Muscle layer of duodenum (tissue), 2 donors: ENCODE measurements around the gene FBN1.

ENCODE experiments used
- H3K27ac ChIP-seq: one replicate; pipeline ENCODE4 v1.7.0; 2013; ENCODE audit warnings: mild to moderate bottlenecking, low read length
- H3K27me3 ChIP-seq: one replicate; pipeline ENCODE4 v1.7.0; 2013; ENCODE audit warnings: low read depth, mild to moderate bottlenecking, control low read depth, low read length
- H3K36me3 ChIP-seq, 2 donors: one replicate each; pipeline ENCODE4 v1.7.0; 2013; ENCODE audit warnings: low read length in 2 of 2, control low read depth in 1 of 2, mild to moderate bottlenecking in 1 of 2; ENCODE audit not compliant: insufficient read depth in 2 of 2, control insufficient read depth in 1 of 2
- H3K4me1 ChIP-seq, 2 donors: one replicate each; pipeline ENCODE4 v1.7.0; 2013; ENCODE audit warnings: low read length in 2 of 2, mild to moderate bottlenecking in 2 of 2, control low read depth in 1 of 2, moderate library complexity in 1 of 2; ENCODE audit not compliant: insufficient read depth in 2 of 2, control insufficient read depth in 1 of 2
- H3K4me3 ChIP-seq, 2 donors: one replicate each; pipeline ENCODE4 v1.7.0; 2013; ENCODE audit warnings: low read length in 2 of 2, low read depth in 1 of 2, mild to moderate bottlenecking in 1 of 2
- H3K9me3 ChIP-seq, 2 donors: one replicate each; pipeline ENCODE4 v1.7.0; 2013; ENCODE audit warnings: low read length in 2 of 2, control low read depth in 1 of 2, mild to moderate bottlenecking in 1 of 2; ENCODE audit not compliant: control insufficient read depth in 1 of 2
- donor health status: healthy.

FBN1 gene

GRCh38 chr15:48645558-48646330, at the start of gene FBN1:
Gene FBN1, minus strand, starts transcription at chr15:48645709. Its CDS starts 940 bp downstream, at chr15:48644769.
- no peaks in the 10 kb centered on the region for H3K36me3 ChIP-seq
- H3K27ac ChIP-seq: peak within 1 kb of the TSS; percentile 85
- H3K9me3 ChIP-seq: no peaks in the 10 kb centered on the region
- H3K4me3 ChIP-seq: peak within 1 kb of the TSS; percentile 77 to 94
- no peaks in the 10 kb centered on the region for H3K27me3 ChIP-seq
- peaks cover 0 to 21% of the 10 kb centered on the region in 2 donors for H3K4me1 ChIP-seq

- Histone ChIP-seq H3K4me3 (no peak overlapping the region), H3K27ac (no peak overlapping the region), H3K36me3 (no peaks in the 10 kb centered on the region), H3K9me3 (peaks cover 0 to under 1% of the 10 kb centered on the region in 2 donors), H3K4me1 (no peaks in the 10 kb centered on the region), H3K27me3 (no peaks in the 10 kb centered on the region)
These were observed 48.0 kb upstream of the FBN1 start for GRCh38 chr15:48693484-48693883.

GRCh38 chr15:48688493-48688892, 43.0 kb upstream of the FBN1 start:
- H3K4me3 ChIP-seq: no peak overlapping the region
- no peaks in the 10 kb centered on the region for H3K4me1 ChIP-seq
- peaks cover 0 to 4% of the 10 kb centered on the region in 2 donors for H3K9me3 ChIP-seq
- H3K27ac ChIP-seq: no peak overlapping the region
- H3K27me3 ChIP-seq: no peaks in the 10 kb centered on the region
- H3K36me3 ChIP-seq: no peaks in the 10 kb centered on the region

- Histone ChIP-seq H3K27me3 (no peaks in the 10 kb centered on the region), H3K36me3 (no peaks in the 10 kb centered on the region), H3K9me3 (peaks cover 0 to 4% of the 10 kb centered on the region in 2 donors), H3K27ac (no peak overlapping the region), H3K4me1 (no peaks in the 10 kb centered on the region), H3K4me3 (no peak overlapping the region)
These were observed 38.7 kb upstream of the FBN1 start for GRCh38 chr15:48683991-48684765.

GRCh38 chr15:48682942-48683651, 37.6 kb upstream of the FBN1 start:
- H3K27ac ChIP-seq: no peak overlapping the region
- H3K4me3 ChIP-seq: no peak overlapping the region
- H3K27me3 ChIP-seq: no peaks in the 10 kb centered on the region
- H3K36me3 ChIP-seq: no peaks in the 10 kb centered on the region
- H3K9me3 ChIP-seq: no peaks in the 10 kb centered on the region
- no peaks in the 10 kb centered on the region for H3K4me1 ChIP-seq

GRCh38 chr15:48681353-48681752, 35.8 kb upstream of the FBN1 start:
- H3K27me3 ChIP-seq: no peaks in the 10 kb centered on the region
- H3K9me3 ChIP-seq: no peaks in the 10 kb centered on the region
- H3K4me3 ChIP-seq: no peak overlapping the region
- H3K27ac ChIP-seq: no peak overlapping the region
- H3K36me3 ChIP-seq: no peaks in the 10 kb centered on the region
- no peaks in the 10 kb centered on the region for H3K4me1 ChIP-seq

GRCh38 chr15:48680841-48681240, 35.3 kb upstream of the FBN1 start:
- no peaks in the 10 kb centered on the region for H3K36me3 ChIP-seq
- H3K9me3 ChIP-seq: no peaks in the 10 kb centered on the region
- no peak overlapping the region for H3K4me3 ChIP-seq
- H3K27ac ChIP-seq: no peak overlapping the region
- no peaks in the 10 kb centered on the region for H3K27me3 ChIP-seq
- H3K4me1 ChIP-seq: no peaks in the 10 kb centered on the region

- Histone ChIP-seq H3K27me3 (no peaks in the 10 kb centered on the region), H3K4me3 (no peak overlapping the region), H3K36me3 (no peaks in the 10 kb centered on the region), H3K27ac (no peak overlapping the region), H3K4me1 (no peaks in the 10 kb centered on the region), H3K9me3 (no peaks in the 10 kb centered on the region)
These were observed 34.4 kb upstream of the FBN1 start for GRCh38 chr15:48679952-48680351.

GRCh38 chr15:48678851-48679250, 33.3 kb upstream of the FBN1 start:
- Histone ChIP-seq H3K36me3 (no peaks in the 10 kb centered on the region), H3K27ac (no peak overlapping the region), H3K4me3 (no peak overlapping the region), H3K9me3 (no peaks in the 10 kb centered on the region), H3K27me3 (no peaks in the 10 kb centered on the region), H3K4me1 (no peaks in the 10 kb centered on the region)

GRCh38 chr15:48677821-48678220, 32.3 kb upstream of the FBN1 start:
- no peaks in the 10 kb centered on the region for H3K27me3 ChIP-seq
- no peaks in the 10 kb centered on the region for H3K9me3 ChIP-seq
- no peak overlapping the region for H3K4me3 ChIP-seq
- H3K36me3 ChIP-seq: no peaks in the 10 kb centered on the region
- no peak overlapping the region for H3K27ac ChIP-seq
- H3K4me1 ChIP-seq: no peaks in the 10 kb centered on the region

- Histone ChIP-seq H3K36me3 (no peaks in the 10 kb centered on the region), H3K4me3 (no peak overlapping the region), H3K27me3 (no peaks in the 10 kb centered on the region), H3K9me3 (no peaks in the 10 kb centered on the region), H3K27ac (no peak overlapping the region), H3K4me1 (no peaks in the 10 kb centered on the region)
These were observed 29.9 kb upstream of the FBN1 start for GRCh38 chr15:48675436-48675835.
